HL-60 (cell line): ENCODE data around the gene FAM98C.
A peak's percentile ranks its signal among the peaks of the same experiment; 100 is the strongest.

Source experiments
- DNase-seq, 2 experiments: peaks; one replicate each; pipeline ENCODE4 v3.0.0-alpha.2; 2010 to 2020; ENCODE audit warnings: low read depth in 1 of 2, low spot score in 1 of 2
- H3K27ac ChIP-seq: fragments of 250-450 bp; sonication (Bioruptor Pico); replicated peaks from 2 replicates; pipeline ENCODE4 v1.5.1; 2020; ENCODE audit warnings: mild to moderate bottlenecking, moderate library complexity
- H3K27me3 ChIP-seq: fragments of 250-450 bp; sonication (Bioruptor Pico); 2 replicates; pipeline ENCODE4 v1.5.1; 2021; ENCODE audit warnings: mild to moderate bottlenecking, moderate library complexity; ENCODE audit not compliant: insufficient read depth, poor library complexity, severe bottlenecking
- H3K4me3 ChIP-seq: replicated peaks from 2 replicates; pipeline ENCODE4 v1.5.1; 2011; ENCODE audit warnings: mild to moderate bottlenecking, control low read depth, low read length; ENCODE audit not compliant: insufficient read depth
- GABPA ChIP-seq: IDR thresholded peaks from 2 replicates; pipeline ENCODE4 v1.6.1; 2012; ENCODE audit warnings: low read depth
- POLR2AphosphoS5 ChIP-seq: IDR thresholded peaks from 2 replicates; pipeline ENCODE4 v1.6.1; 2012; ENCODE audit warnings: low read depth
- SPI1 ChIP-seq: IDR thresholded peaks from 2 replicates; pipeline ENCODE4 v1.6.1; 2012; ENCODE audit warnings: low read depth, mild to moderate bottlenecking, borderline replicate concordance
- TF ChIP-seq, protein P1 (sequence below): IDR thresholded peaks from one replicate; pipeline ENCODE4 v1.5.1; 2011; ENCODE audit warnings: low read length, control low read depth, inconsistent platforms; ENCODE audit not compliant: insufficient read depth
- TF ChIP-seq, protein P2 (sequence below): IDR thresholded peaks from 2 replicates; pipeline ENCODE4 v1.6.1; 2012; ENCODE audit warnings: low read depth; ENCODE audit not compliant: insufficient replicate concordance

FAM98C gene

GRCh38 chr19:38387550-38388348 is 15.1 kb upstream of the FAM98C start, which contains the start of gene GGN:
TSS of gene GGN (minus strand) at chr19:38388034. CDS start at chr19:38387261, 773 bp downstream.
- Histone ChIP-seq H3K27ac (no peak within 1 kb of the TSS), H3K4me3 (peak within 1 kb of the TSS; percentile 25), H3K27me3 (peaks cover 18% of the 10 kb centered on the region)
- TF ChIP-seq GABPA (no peak), SPI1 (no peak), POLR2AphosphoS5 (no peak)
- TF ChIP-seq, protein P1, sequence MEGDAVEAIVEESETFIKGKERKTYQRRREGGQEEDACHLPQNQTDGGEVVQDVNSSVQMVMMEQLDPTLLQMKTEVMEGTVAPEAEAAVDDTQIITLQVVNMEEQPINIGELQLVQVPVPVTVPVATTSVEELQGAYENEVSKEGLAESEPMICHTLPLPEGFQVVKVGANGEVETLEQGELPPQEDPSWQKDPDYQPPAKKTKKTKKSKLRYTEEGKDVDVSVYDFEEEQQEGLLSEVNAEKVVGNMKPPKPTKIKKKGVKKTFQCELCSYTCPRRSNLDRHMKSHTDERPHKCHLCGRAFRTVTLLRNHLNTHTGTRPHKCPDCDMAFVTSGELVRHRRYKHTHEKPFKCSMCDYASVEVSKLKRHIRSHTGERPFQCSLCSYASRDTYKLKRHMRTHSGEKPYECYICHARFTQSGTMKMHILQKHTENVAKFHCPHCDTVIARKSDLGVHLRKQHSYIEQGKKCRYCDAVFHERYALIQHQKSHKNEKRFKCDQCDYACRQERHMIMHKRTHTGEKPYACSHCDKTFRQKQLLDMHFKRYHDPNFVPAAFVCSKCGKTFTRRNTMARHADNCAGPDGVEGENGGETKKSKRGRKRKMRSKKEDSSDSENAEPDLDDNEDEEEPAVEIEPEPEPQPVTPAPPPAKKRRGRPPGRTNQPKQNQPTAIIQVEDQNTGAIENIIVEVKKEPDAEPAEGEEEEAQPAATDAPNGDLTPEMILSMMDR = no peak
- TF ChIP-seq, protein P2, sequence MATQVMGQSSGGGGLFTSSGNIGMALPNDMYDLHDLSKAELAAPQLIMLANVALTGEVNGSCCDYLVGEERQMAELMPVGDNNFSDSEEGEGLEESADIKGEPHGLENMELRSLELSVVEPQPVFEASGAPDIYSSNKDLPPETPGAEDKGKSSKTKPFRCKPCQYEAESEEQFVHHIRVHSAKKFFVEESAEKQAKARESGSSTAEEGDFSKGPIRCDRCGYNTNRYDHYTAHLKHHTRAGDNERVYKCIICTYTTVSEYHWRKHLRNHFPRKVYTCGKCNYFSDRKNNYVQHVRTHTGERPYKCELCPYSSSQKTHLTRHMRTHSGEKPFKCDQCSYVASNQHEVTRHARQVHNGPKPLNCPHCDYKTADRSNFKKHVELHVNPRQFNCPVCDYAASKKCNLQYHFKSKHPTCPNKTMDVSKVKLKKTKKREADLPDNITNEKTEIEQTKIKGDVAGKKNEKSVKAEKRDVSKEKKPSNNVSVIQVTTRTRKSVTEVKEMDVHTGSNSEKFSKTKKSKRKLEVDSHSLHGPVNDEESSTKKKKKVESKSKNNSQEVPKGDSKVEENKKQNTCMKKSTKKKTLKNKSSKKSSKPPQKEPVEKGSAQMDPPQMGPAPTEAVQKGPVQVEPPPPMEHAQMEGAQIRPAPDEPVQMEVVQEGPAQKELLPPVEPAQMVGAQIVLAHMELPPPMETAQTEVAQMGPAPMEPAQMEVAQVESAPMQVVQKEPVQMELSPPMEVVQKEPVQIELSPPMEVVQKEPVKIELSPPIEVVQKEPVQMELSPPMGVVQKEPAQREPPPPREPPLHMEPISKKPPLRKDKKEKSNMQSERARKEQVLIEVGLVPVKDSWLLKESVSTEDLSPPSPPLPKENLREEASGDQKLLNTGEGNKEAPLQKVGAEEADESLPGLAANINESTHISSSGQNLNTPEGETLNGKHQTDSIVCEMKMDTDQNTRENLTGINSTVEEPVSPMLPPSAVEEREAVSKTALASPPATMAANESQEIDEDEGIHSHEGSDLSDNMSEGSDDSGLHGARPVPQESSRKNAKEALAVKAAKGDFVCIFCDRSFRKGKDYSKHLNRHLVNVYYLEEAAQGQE = no peak
- peak; percentile 65 to 68 for DNase-seq

DNA sequence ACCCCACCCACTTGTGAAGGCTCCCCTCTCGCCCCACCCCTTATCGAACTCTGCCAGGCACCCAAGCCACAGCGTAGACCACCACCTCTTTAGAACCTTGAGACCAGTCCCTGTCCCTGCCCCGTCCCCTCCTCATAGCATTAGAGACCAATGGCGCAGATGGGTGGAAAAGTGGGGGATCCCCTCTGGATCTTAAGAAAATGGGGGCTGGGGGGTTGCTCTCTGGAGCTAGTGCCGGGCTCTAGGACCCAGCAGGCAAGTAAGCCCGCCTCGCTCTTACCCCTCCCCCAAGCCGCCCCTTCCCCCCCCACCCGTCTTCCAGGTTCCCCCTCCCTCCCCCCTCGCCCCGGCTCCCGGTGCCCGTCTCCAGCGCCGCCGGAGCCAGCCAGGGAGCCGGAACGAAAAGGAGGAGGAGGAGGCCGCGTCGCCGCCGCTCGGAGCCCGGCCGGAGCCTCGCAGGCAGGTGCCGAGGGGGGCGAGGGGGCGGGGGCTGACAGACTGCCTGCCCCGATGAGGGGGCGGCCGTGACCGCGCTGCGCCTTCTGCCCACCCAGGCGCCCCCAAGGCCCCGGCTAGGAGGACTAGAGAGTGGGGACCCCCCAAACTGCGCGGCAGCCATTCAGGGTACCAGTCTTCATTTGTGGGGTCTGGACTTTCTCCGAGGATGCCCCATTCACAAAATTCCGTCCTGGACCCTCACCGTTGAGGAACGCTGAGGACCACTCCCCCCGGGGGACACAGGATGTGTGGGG is 14.4 kb upstream of the FAM98C start, which contains the start of gene SPRED3:
Gene SPRED3, plus strand, starts transcription at position 349 of the 752 bp plus-strand sequence. CDS start 1,606 bp downstream, outside the sequence.
- peak within 1 kb of the TSS; percentile 25 for H3K4me3 ChIP-seq
- no peak for DNase-seq
- TF ChIP-seq POLR2AphosphoS5 (no peak), SPI1 (no peak), GABPA (no peak)
- TF ChIP-seq, protein P1 = no peak
- TF ChIP-seq, protein P2 = no peak
- H3K27me3 ChIP-seq = peaks cover 19% of the 10 kb centered on the region
- H3K27ac ChIP-seq = no peak within 1 kb of the TSS

- DNase-seq = no peak
- no peak overlapping the region for H3K4me3 ChIP-seq
- H3K27ac ChIP-seq = no peak overlapping the region
- TF ChIP-seq, protein P2 = no peak
- TF ChIP-seq GABPA (no peak), SPI1 (no peak), POLR2AphosphoS5 (no peak)
- TF ChIP-seq, protein P1 = no peak
- peaks cover 26% of the 10 kb centered on the region for H3K27me3 ChIP-seq
These were observed 13.6 kb upstream of the FAM98C start for GRCh38 chr19:38389101-38389925.
